IPS-15b (cell line): Measurements from ENCODE around the gene TRAK2.
A peak's percentile ranks its signal among the peaks of the same experiment; 100 is the strongest.
"Not testable (repeated sequence)": the region's sequence is repeated elsewhere in the genome, so short reads cannot be mapped to it uniquely, and the experiment has no call there.

Experiments used
- H3K27me3 ChIP-seq: one replicate; pipeline ENCODE4 v1.6.1; 2013; ENCODE audit warnings: low read length; ENCODE audit not compliant: control insufficient read depth, insufficient read depth
- H3K36me3 ChIP-seq: one replicate; pipeline ENCODE4 v1.6.1; 2013; ENCODE audit warnings: low read length; ENCODE audit not compliant: control insufficient read depth, insufficient read depth
- H3K4me1 ChIP-seq: one replicate; pipeline ENCODE4 v1.6.1; 2013; ENCODE audit warnings: mild to moderate bottlenecking, low read length; ENCODE audit not compliant: control insufficient read depth, insufficient read depth
- H3K4me3 ChIP-seq: one replicate; pipeline ENCODE4 v1.5.1; 2013; ENCODE audit warnings: low read depth, low read length
- H3K9ac ChIP-seq: one replicate; pipeline ENCODE4 v1.6.1; 2013; ENCODE audit warnings: low read depth, mild to moderate bottlenecking, low read length
- H3K9me3 ChIP-seq: one replicate; pipeline ENCODE4 v1.6.1; 2013; ENCODE audit warnings: mild to moderate bottlenecking, low read length; ENCODE audit not compliant: control insufficient read depth, insufficient read depth

TRAK2 gene, protein sequence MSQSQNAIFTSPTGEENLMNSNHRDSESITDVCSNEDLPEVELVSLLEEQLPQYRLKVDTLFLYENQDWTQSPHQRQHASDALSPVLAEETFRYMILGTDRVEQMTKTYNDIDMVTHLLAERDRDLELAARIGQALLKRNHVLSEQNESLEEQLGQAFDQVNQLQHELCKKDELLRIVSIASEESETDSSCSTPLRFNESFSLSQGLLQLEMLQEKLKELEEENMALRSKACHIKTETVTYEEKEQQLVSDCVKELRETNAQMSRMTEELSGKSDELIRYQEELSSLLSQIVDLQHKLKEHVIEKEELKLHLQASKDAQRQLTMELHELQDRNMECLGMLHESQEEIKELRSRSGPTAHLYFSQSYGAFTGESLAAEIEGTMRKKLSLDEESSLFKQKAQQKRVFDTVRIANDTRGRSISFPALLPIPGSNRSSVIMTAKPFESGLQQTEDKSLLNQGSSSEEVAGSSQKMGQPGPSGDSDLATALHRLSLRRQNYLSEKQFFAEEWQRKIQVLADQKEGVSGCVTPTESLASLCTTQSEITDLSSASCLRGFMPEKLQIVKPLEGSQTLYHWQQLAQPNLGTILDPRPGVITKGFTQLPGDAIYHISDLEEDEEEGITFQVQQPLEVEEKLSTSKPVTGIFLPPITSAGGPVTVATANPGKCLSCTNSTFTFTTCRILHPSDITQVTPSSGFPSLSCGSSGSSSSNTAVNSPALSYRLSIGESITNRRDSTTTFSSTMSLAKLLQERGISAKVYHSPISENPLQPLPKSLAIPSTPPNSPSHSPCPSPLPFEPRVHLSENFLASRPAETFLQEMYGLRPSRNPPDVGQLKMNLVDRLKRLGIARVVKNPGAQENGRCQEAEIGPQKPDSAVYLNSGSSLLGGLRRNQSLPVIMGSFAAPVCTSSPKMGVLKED

DNA sequence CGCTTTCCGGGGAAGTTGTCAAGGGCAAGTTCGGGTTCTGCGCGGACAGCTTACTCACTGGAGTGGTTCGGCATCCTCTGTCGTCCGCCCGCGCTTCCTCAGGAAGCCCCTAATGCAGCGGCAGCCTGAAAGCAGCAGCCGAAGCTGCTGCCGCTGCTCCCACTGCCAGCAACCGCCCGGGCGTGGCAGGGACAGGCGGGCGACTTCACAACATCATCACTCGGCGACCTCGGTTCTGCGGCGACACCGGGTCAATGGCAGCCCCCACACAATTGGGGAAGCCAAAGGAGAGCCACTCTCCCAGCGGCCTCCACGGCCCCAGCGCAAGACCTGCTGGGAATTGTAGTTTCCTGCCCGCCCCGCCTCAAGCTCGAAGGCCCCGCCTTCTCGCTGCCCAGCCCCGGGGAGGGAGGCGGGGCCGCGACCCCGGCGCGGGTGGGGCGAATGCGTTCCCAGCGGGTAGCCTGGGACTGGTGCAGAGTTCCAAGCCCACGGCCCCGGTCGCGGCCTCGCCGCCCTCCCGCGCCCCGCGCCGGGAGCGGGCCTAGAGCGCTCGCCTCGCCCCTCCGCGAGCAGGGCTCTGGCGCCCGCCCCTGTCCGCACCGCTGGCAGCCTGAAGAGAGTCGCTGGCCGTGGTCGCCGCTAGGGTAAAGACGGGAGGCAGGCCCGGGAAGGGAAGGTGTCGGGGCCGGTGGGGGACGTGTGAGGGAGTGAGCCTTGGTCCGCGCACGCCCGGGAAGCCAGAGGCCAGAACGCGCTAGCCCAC lies at the start of gene TRAK2, which contains the start of gene STRADB:
TRAK2 (minus strand) TSS at position 167 of the 766 bp plus-strand sequence. CDS start 30,951 bp downstream, outside the sequence.
STRADB (plus strand) TSS at position 449 of the 766 bp plus-strand sequence. CDS start 3,101 bp downstream, outside the sequence.
- Histone ChIP-seq H3K9me3 (no peaks in the 10 kb centered on the region), H3K4me3 (peak within 1 kb of the TSS; percentile 97), H3K4me1 (no peaks in the 10 kb centered on the region), H3K27me3 (no peaks in the 10 kb centered on the region), H3K36me3 (no peaks in the 10 kb centered on the region), H3K9ac (peak within 1 kb of the TSS; percentile 74)

- Histone ChIP-seq H3K4me3 (no peak overlapping the region), H3K36me3 (no peaks in the 10 kb centered on the region), H3K9ac (no peak overlapping the region), H3K4me1 (no peaks in the 10 kb centered on the region), H3K9me3 (no peaks in the 10 kb centered on the region), H3K27me3 (no peaks in the 10 kb centered on the region)
Measured at GRCh38 chr2:201500534-201500933, 49.3 kb upstream of the TRAK2 start.

DNA sequence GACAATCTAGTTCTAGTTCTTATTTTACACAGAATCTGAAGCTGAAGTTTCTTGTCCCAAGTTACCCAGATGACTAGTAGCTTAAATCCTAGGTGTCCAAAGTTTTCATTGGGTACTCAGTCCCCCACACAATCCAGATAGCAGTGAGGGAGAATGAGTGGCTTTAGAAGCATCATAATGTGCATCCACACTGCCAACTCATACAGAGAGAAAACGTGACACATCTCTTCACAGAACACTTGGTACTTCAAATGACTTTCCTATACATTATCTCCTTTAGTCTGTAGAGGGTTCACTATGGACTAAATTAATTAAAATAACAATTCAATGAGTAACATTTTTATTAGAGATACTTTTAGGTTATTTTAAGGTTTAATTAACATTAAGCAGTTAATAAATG lies 45.5 kb upstream of the TRAK2 start:
- H3K4me3 ChIP-seq, result no peak overlapping the region
- H3K4me1 ChIP-seq, result no peaks in the 10 kb centered on the region
- H3K9ac ChIP-seq, result no peak overlapping the region
- no peaks in the 10 kb centered on the region for H3K36me3 ChIP-seq
- H3K9me3 ChIP-seq, result no peaks in the 10 kb centered on the region
- H3K27me3 ChIP-seq, result no peaks in the 10 kb centered on the region

DNA sequence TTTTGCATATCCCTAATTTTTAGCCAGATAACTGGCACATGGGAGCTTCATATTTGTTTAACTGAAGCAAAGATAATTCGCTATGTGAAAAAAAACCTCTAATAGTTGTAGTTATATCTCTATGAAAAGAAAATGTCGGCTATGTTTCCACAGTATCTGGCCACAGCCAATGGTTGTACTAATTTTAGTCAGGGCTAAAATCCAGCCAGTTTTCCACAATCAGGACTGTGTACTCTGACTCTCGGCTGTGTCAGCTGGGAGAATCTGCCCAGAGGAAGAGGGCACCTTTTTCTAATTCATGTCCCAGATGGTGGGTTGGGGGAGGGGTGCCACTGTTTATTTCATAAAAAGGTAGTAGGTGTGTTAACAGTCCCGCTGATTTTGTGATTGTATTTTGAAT lies 39.0 kb upstream of the TRAK2 start:
- no peak overlapping the region for H3K4me3 ChIP-seq
- no peak overlapping the region for H3K9ac ChIP-seq
- no peaks in the 10 kb centered on the region for H3K9me3 ChIP-seq
- no peaks in the 10 kb centered on the region for H3K4me1 ChIP-seq
- H3K36me3 ChIP-seq, result no peaks in the 10 kb centered on the region
- H3K27me3 ChIP-seq, result no peaks in the 10 kb centered on the region

DNA sequence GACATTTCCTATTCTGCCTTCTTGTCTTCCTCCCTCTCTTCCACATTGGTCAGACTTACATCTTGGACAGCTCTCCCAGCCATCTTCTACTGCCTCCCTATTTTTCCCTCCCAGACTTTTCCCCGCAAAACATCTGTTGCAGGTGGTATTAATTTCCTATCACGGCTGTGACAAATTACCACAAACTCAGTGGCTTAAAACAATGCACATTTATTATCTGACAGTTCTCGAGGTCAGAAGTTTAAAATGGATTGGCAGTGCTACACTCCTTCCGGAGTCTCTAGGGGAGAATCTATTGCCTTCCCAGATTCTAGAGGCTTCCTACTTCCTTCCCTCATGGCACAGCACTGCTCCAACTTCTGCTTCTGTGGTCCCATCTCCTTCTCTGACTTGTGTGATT lies 33.5 kb upstream of the TRAK2 start:
- Histone ChIP-seq H3K27me3 (no peaks in the 10 kb centered on the region), H3K4me1 (peaks cover 4% of the 10 kb centered on the region), H3K36me3 (no peaks in the 10 kb centered on the region), H3K9ac (no peak overlapping the region), H3K9me3 (no peaks in the 10 kb centered on the region), H3K4me3 (no peak overlapping the region)

DNA sequence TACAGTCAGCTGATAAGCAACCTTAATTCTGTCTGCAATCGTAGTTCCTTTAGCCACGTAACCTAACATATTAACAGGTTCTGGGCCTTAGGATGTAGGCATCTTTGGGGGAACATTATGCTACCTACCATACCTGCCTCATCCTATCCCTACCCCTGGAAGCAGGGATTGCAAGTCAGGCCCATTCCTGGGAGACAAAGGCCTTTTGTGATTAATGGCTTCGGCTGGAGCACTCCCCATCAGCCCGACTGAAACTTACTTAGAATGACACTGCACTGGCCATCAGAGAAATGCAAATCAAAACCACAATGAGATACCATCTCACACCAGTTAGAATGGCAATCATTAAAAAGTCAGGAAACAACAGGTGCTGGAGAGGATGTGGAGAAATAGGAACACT lies 32.5 kb upstream of the TRAK2 start:
- not testable (repeated sequence) for H3K4me3 ChIP-seq, H3K36me3 ChIP-seq, H3K27me3 ChIP-seq, H3K9ac ChIP-seq, H3K9me3 ChIP-seq, H3K4me1 ChIP-seq

- Histone ChIP-seq H3K9me3 (no peaks in the 10 kb centered on the region), H3K4me3 (no peak overlapping the region), H3K4me1 (peaks cover 4% of the 10 kb centered on the region), H3K9ac (no peak overlapping the region), H3K36me3 (no peaks in the 10 kb centered on the region), H3K27me3 (no peaks in the 10 kb centered on the region)
Measured at GRCh38 chr2:201483342-201483741, 32.1 kb upstream of the TRAK2 start.

DNA sequence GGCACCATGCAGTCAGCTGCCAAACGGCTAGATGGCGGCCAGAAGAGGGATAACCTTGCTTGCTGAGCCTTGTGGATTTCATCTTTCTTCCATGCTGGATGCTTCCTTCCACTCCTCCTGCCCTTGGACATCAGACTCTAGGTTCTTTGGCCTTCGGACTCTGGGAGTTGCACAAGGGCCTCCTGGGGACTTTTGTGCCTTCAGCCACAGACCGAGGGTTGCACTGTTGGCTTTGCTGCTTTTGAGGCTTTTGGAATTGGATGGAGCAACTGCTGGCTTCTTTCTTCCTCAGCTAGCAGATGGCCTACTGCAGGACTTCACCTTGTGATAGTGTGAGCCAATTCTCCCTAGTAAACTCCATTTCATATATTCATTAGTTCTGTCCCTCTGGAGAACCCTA lies 31.3 kb upstream of the TRAK2 start:
- Histone ChIP-seq H3K27me3 (no peaks in the 10 kb centered on the region), H3K9ac (no peak overlapping the region), H3K9me3 (no peaks in the 10 kb centered on the region), H3K4me3 (no peak overlapping the region), H3K36me3 (no peaks in the 10 kb centered on the region), H3K4me1 (peaks cover 4% of the 10 kb centered on the region)

GRCh38 chr2:201472411-201472810 lies 21.2 kb upstream of the TRAK2 start:
- Histone ChIP-seq H3K4me1 (peaks cover 5% of the 10 kb centered on the region), H3K27me3 (no peaks in the 10 kb centered on the region), H3K9ac (no peak overlapping the region), H3K9me3 (no peaks in the 10 kb centered on the region), H3K4me3 (no peak overlapping the region), H3K36me3 (no peaks in the 10 kb centered on the region)

- no peak overlapping the region for H3K9ac ChIP-seq
Measured at GRCh38 chr2:201471732-201472393, 20.6 kb upstream of the TRAK2 start.

More at GRCh38 chr2:201471732-201472393, 20.6 kb upstream of the TRAK2 start:
- Histone ChIP-seq H3K9me3 (no peaks in the 10 kb centered on the region), H3K27me3 (no peaks in the 10 kb centered on the region), H3K4me1 (peaks cover 5% of the 10 kb centered on the region), H3K4me3 (no peak overlapping the region), H3K36me3 (no peaks in the 10 kb centered on the region)
